WERI-Rb-1 (cell line): ENCODE measurements around the gene RNF223.

ENCODE experiments used
- DNase-seq: peaks from one replicate; pipeline ENCODE4 v3.0.0-alpha.2; 2020
- H3K27ac ChIP-seq: fragments of 250-450 bp; sonication (Bioruptor Pico); 2 replicates; pipeline ENCODE4 v1.5.1; 2020; ENCODE audit warnings: mild to moderate bottlenecking, moderate library complexity
- H3K27me3 ChIP-seq: fragments of 250-450 bp; sonication (Bioruptor Pico); 2 replicates; pipeline ENCODE4 v1.5.1; 2021; ENCODE audit warnings: mild to moderate bottlenecking, low read depth, moderate library complexity; ENCODE audit not compliant: insufficient read depth, severe bottlenecking
- H3K36me3 ChIP-seq: fragments of 250-450 bp; sonication (Bioruptor Pico); 2 replicates; pipeline ENCODE4 v1.5.1; 2020; ENCODE audit warnings: mild to moderate bottlenecking, moderate library complexity
- H3K4me3 ChIP-seq: 2 replicates; pipeline ENCODE4 v1.5.1; 2011; ENCODE audit warnings: low read depth, mild to moderate bottlenecking, control low read depth, low read length
- H3K9me3 ChIP-seq: fragments of 250-450 bp; sonication (Bioruptor Pico); 2 replicates; pipeline ENCODE4 v1.5.1; 2021; ENCODE audit warnings: mild to moderate bottlenecking, moderate library complexity; ENCODE audit not compliant: severe bottlenecking
- CTCF ChIP-seq: IDR thresholded peaks from 2 replicates; pipeline ENCODE4 v1.5.1; 2011; ENCODE audit warnings: low read depth, mild to moderate bottlenecking, control low read depth, inconsistent platforms, low read length

Gene RNF223

GRCh38 chr1:1088801-1089680 is 14.9 kb upstream of the RNF223 start:
- no peak for TF ChIP-seq CTCF
- Histone ChIP-seq H3K9me3 (no peaks in the 10 kb centered on the region), H3K27me3 (no peaks in the 10 kb centered on the region), H3K4me3 (no peak overlapping the region), H3K36me3 (peaks cover 4% of the 10 kb centered on the region; the same call in 1 of the 2 replicates), H3K27ac (no peak overlapping the region)
- DNase-seq, result no peak

DNA sequence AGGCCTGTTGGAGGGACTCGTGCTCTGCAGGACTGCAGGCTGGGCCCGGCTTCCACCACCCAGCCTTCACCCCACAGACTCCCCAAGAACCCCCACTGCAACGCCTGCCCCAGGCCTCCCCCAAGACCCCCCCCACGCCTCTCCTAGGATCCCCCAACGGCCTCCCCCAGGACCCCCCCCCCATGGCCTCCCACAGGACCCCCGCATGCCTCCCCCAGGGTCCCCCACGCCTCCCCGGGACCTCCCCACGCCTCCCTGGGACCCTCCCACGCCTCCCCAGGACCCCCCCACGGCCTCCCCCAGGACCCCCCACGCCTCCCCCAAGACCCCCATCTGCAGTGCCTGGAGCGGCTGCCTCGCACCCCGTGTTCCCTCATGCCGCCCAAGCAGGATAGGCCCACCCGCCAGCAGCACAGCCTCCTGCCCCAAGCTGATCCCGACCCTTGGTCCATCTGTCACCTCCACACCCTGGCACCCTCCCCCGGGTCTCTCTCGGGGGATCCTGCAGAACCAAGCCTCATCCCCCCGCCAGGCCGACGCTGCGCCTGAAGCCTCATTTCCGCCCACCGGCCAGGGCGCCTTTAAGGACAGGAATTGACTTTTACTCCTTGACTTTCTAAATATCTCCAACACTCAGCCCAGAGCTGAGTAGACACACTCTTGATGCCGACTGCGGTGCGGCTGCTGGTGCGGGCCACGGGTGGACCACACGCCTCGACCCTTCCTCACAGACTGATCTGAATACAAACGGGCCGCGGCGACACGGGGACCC is 14.1 kb upstream of the RNF223 start:
- peaks cover 7% of the 10 kb centered on the region; the same call in 1 of the 2 replicates for H3K36me3 ChIP-seq
- no peak overlapping the region for H3K27ac ChIP-seq
- no peak overlapping the region for H3K4me3 ChIP-seq
- H3K27me3 ChIP-seq, result no peaks in the 10 kb centered on the region
- TF ChIP-seq CTCF, result no peak
- no peaks in the 10 kb centered on the region for H3K9me3 ChIP-seq
- no peak for DNase-seq

- H3K36me3 ChIP-seq, result peaks cover 7% of the 10 kb centered on the region
- H3K4me3 ChIP-seq, result no peak overlapping the region
- H3K27me3 ChIP-seq, result no peaks in the 10 kb centered on the region
- no peaks in the 10 kb centered on the region for H3K9me3 ChIP-seq
- no peak for TF ChIP-seq CTCF
- no peak overlapping the region for H3K27ac ChIP-seq
- DNase-seq, result no peak
These were observed 13.4 kb upstream of the RNF223 start for GRCh38 chr1:1087351-1088028.

DNA sequence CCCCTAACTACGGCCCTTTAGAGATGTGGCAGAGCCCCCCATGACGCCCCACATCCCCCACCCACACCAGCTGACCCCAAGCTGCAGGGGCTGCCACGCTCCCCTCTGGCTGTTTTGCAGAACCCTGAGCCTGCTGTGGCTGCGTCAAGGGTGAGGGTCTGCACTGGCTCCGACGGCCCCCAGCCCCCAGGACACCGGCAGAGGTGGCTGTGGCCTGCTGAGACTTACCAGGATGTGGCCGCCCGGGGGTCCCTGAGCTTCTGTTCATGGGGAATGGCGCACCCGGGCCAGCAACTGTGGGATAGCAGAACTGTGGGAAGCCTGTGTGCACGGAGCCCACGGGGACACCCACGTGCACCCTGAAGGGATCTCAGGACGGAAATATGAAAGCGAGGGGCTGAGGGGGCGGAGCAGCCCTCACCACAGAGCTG is 12.8 kb upstream of the RNF223 start:
- no peaks in the 10 kb centered on the region for H3K9me3 ChIP-seq
- no peak overlapping the region for H3K4me3 ChIP-seq
- H3K36me3 ChIP-seq, result peaks cover 10% of the 10 kb centered on the region
- no peak for DNase-seq
- no peaks in the 10 kb centered on the region for H3K27me3 ChIP-seq
- TF ChIP-seq CTCF, result no peak
- H3K27ac ChIP-seq, result no peak overlapping the region

- no peak overlapping the region for H3K27ac ChIP-seq
- TF ChIP-seq CTCF, result no peak
- DNase-seq, result no peak
- no peak overlapping the region for H3K4me3 ChIP-seq
- H3K36me3 ChIP-seq, result peaks cover 10% of the 10 kb centered on the region
- no peaks in the 10 kb centered on the region for H3K9me3 ChIP-seq
- H3K27me3 ChIP-seq, result no peaks in the 10 kb centered on the region
These were observed 12.1 kb upstream of the RNF223 start for GRCh38 chr1:1085911-1086841.
